Thyroid gland (tissue), 4 donors: ENCODE data around the gene KIAA1755.

Experiments
- CTCF ChIP-seq, 6 experiments: fragments of 200-600 bp in 3 of 6; fragments of 450-650 bp in 3 of 6; sonication (generic) in 3 of 6; IDR thresholded peaks; one replicate each; pipeline ENCODE4 v1.5.1; 2016 to 2019; ENCODE audit warnings: antibody characterized with exemption in 6 of 6, mild to moderate bottlenecking in 2 of 6, inconsistent platforms in 1 of 6, moderate library complexity in 1 of 6
- POLR2A ChIP-seq, 2 donors: fragments of 450-650 bp; IDR thresholded peaks; one replicate each; pipeline ENCODE4 v1.6.1; 2017; ENCODE audit warnings: antibody characterized with exemption in 2 of 2, mild to moderate bottlenecking in 2 of 2, moderate library complexity in 1 of 2

- TF ChIP-seq CTCF (IDR thresholded peaks at IDR 0.05) (peak; percentile 70 to 91 (median 82)), POLR2A (IDR thresholded peaks at IDR 0.05) (no peak)
Observed at GRCh38 chr20:38165089-38165965, 95.2 kb downstream of the KIAA1755 start, which contains the start of gene TGM2.
